DND-41 (cell line): ENCODE measurements around the gene TAS1R2.
A peak's percentile ranks its signal among the peaks of the same experiment; 100 is the strongest.

Experiments used
- ATAC-seq: fragments of 200-7000 bp; cut with Tn5 transposase; 3 replicates; pipeline ENCODE4 v1.9.1; 2021; ENCODE audit warnings: low read depth; ENCODE audit not compliant: insufficient read depth
- DNase-seq: peaks from one replicate; pipeline ENCODE4 v3.0.0-alpha.2; 2020
- H2AFZ ChIP-seq: 2 replicates; pipeline ENCODE4 v1.6.0; 2012; ENCODE audit warnings: low read depth, low read length
- H3K27ac ChIP-seq: 2 replicates; pipeline ENCODE4 v1.5.1; 2012; ENCODE audit warnings: low read length, inconsistent platforms
- H3K27me3 ChIP-seq: fragments of 200-600 bp; sonication (generic); 2 replicates; pipeline ENCODE4 v1.6.0; 2012; ENCODE audit warnings: low read length, mild to moderate bottlenecking, inconsistent platforms; ENCODE audit not compliant: insufficient read depth, poor library complexity
- H3K36me3 ChIP-seq: 2 replicates; pipeline ENCODE4 v1.5.1; 2012; ENCODE audit warnings: low read length, inconsistent platforms; ENCODE audit not compliant: insufficient read depth
- H3K4me1 ChIP-seq: 2 replicates; pipeline ENCODE4 v1.5.1; 2012; ENCODE audit warnings: mild to moderate bottlenecking, low read length; ENCODE audit not compliant: insufficient read depth
- H3K4me2 ChIP-seq: 2 replicates; pipeline ENCODE4 v1.6.0; 2012; ENCODE audit warnings: mild to moderate bottlenecking, moderate library complexity, low read length, inconsistent platforms; ENCODE audit not compliant: insufficient read depth
- H3K4me3 ChIP-seq, 2 experiments: fragments of 200-600 bp in 1 of 2; shearing (Covaris generic) in 1 of 2; 2 replicates each; pipeline ENCODE4 v1.5.1; 2012 to 2016; ENCODE audit warnings: inconsistent platforms in 2 of 2, low read length in 2 of 2, mild to moderate bottlenecking in 2 of 2, low read depth in 1 of 2, moderate library complexity in 1 of 2
- H3K79me2 ChIP-seq: 2 replicates; pipeline ENCODE4 v1.6.0; 2012; ENCODE audit warnings: low read length, inconsistent platforms; ENCODE audit not compliant: insufficient read depth
- H3K9ac ChIP-seq: 2 replicates; pipeline ENCODE4 v1.6.0; 2012; ENCODE audit warnings: low read depth, mild to moderate bottlenecking, inconsistent platforms, low read length, moderate library complexity
- H3K9me3 ChIP-seq: 2 replicates; pipeline ENCODE4 v1.5.1; 2012; ENCODE audit warnings: low read length, moderate library complexity, mild to moderate bottlenecking, inconsistent platforms; ENCODE audit not compliant: insufficient read depth, severe bottlenecking
- H4K20me1 ChIP-seq: 2 replicates; pipeline ENCODE4 v1.6.0; 2012; ENCODE audit warnings: low read length; ENCODE audit not compliant: insufficient read depth
- EZH2 ChIP-seq: IDR thresholded peaks from 3 replicates; pipeline ENCODE4 v1.6.1; 2012; ENCODE audit warnings: borderline replicate concordance, low read depth, mild to moderate bottlenecking, moderate library complexity, low read length, inconsistent platforms; ENCODE audit not compliant: severe bottlenecking
- TF ChIP-seq, protein P1 (sequence below): IDR thresholded peaks from 2 replicates; pipeline ENCODE4 v1.5.1; 2012; ENCODE audit warnings: borderline replicate concordance, low read length, moderate library complexity, mild to moderate bottlenecking; ENCODE audit not compliant: poor library complexity, severe bottlenecking; ENCODE audit errors: extremely low read depth

The TAS1R2 gene

DNA sequence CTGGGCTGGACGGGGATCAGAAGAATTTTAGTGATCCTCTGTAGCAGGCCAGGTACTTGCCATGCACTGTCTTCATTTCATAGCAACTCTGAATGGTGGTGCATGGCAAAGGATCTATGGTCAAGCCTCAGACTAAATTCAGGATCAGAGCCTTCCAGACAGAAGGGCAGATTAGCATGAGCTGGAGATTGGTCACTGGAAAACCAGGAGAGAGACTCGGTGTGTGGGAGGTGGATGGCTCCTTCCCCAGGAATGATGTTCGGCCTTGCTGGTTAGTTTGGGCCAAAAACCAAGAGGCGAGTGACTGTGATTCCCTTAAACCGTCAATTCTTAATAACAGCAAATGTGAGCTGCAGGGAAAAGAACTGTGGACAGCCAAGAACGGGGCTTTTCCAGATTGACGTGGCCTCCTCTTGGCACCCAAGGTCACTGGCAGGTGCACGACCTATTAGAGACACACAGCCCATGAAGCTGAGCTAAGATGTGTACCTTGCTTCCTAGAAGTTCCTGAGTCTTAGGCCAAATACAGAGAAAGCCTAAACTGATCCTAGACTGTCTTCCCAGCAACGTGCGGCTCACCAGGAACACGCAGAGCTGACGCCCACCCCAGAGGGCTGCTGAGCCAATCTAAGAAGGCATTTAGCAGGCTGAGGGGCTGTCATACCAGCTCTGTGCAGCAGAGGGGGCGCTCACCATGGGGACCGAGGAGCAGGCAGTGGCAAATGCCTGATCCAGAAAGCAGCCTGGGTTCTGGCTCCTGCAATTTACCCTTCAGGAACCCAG, 24.4 kb upstream of the TAS1R2 start:
- Histone ChIP-seq H3K27ac (no peak overlapping the region), H3K4me2 (no peak overlapping the region), H3K9me3 (no peaks in the 10 kb centered on the region), H3K79me2 (no peaks in the 10 kb centered on the region), H4K20me1 (peaks cover 12% of the 10 kb centered on the region; the same call in 1 of the 2 replicates), H3K9ac (no peak overlapping the region), H3K4me3 (no peak overlapping the region), H3K27me3 (no peaks in the 10 kb centered on the region), H2AFZ (no peak overlapping the region), H3K4me1 (no peaks in the 10 kb centered on the region), H3K36me3 (peaks cover 7% of the 10 kb centered on the region; the same call in 1 of the 2 replicates)
- DNase-seq (peak; percentile 74), ATAC-seq (peak; percentile 91)
- TF ChIP-seq EZH2 = no peak
- TF ChIP-seq, protein P1, sequence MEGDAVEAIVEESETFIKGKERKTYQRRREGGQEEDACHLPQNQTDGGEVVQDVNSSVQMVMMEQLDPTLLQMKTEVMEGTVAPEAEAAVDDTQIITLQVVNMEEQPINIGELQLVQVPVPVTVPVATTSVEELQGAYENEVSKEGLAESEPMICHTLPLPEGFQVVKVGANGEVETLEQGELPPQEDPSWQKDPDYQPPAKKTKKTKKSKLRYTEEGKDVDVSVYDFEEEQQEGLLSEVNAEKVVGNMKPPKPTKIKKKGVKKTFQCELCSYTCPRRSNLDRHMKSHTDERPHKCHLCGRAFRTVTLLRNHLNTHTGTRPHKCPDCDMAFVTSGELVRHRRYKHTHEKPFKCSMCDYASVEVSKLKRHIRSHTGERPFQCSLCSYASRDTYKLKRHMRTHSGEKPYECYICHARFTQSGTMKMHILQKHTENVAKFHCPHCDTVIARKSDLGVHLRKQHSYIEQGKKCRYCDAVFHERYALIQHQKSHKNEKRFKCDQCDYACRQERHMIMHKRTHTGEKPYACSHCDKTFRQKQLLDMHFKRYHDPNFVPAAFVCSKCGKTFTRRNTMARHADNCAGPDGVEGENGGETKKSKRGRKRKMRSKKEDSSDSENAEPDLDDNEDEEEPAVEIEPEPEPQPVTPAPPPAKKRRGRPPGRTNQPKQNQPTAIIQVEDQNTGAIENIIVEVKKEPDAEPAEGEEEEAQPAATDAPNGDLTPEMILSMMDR = peak; percentile 90

DNA sequence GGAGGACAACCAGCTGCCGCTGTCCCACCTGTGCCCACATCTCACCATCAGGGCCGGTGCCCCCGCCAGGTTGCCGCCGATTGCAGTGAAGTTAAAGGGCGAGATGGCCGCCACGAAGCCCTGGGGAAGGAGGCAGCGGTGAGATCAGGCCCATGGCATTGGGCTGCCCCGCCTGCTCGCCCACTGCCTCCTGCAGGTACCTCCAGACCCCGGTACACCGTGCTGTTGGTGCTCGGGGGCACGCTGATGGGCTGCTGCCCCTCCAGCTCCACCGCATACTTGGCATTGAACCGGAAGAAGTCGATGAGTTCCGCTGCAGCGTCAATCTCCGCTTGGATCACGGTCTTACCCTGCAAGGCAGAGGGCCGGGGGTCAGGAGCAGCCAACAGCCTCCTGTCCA, 23.6 kb upstream of the TAS1R2 start:
- no peak for DNase-seq
- Histone ChIP-seq H3K4me3 (no peak overlapping the region), H3K36me3 (peaks cover 7% of the 10 kb centered on the region; the same call in 1 of the 2 replicates), H3K4me2 (no peak overlapping the region), H3K9ac (no peak overlapping the region), H3K27me3 (no peaks in the 10 kb centered on the region), H3K27ac (no peak overlapping the region), H3K4me1 (no peaks in the 10 kb centered on the region), H3K9me3 (no peaks in the 10 kb centered on the region), H4K20me1 (peaks cover 12% of the 10 kb centered on the region; the same call in 1 of the 2 replicates), H3K79me2 (no peaks in the 10 kb centered on the region), H2AFZ (no peak overlapping the region)
- TF ChIP-seq EZH2 = no peak
- TF ChIP-seq, protein P1 = no peak
- ATAC-seq = no peak

DNA sequence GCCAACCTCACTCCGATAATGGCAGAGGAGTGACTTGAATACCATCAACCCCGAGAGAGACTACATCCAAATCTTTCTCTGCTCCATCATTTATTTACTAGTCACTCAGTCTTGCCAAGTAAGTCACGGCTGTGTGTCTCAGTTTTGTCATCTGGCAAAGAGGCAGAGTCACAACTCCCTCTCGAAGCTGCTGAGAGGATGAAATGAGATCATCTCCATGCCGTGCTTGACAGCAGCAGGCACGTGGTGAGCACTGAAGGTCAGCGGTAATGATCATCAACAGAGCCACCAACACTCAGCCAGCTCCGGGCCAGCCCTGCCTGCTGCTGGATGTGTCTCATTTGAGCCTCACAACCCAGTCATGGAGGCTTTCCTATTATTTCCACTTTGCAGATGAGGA, 23.0 kb upstream of the TAS1R2 start:
- ATAC-seq = no peak
- H2AFZ ChIP-seq = no peak overlapping the region
- no peaks in the 10 kb centered on the region for H3K27me3 ChIP-seq
- no peak overlapping the region for H3K4me2 ChIP-seq
- peaks cover 7% of the 10 kb centered on the region; the same call in 1 of the 2 replicates for H3K36me3 ChIP-seq
- no peaks in the 10 kb centered on the region for H3K9me3 ChIP-seq
- no peak overlapping the region for H3K27ac ChIP-seq
- no peak overlapping the region for H3K4me3 ChIP-seq
- peaks cover 12% of the 10 kb centered on the region; the same call in 1 of the 2 replicates for H4K20me1 ChIP-seq
- H3K79me2 ChIP-seq = no peaks in the 10 kb centered on the region
- TF ChIP-seq EZH2 = no peak
- TF ChIP-seq, protein P1 = no peak
- no peaks in the 10 kb centered on the region for H3K4me1 ChIP-seq
- no peak overlapping the region for H3K9ac ChIP-seq
- no peak for DNase-seq
